Progenitor cell of endocrine pancreas (in vitro differentiated cells): ENCODE results near the gene PMS2. TPM values are rescaled to one million over a fixed set of nuclear protein-coding genes. Genes with fewer than 3 reads are reported as not detected.
"Not testable (repeated sequence)": the region's sequence is repeated elsewhere in the genome, so short reads cannot be mapped to it uniquely, and the experiment has no call there.

ENCODE experiments used
- DNase-seq: peaks from one replicate; pipeline ENCODE4 v3.0.0; 2021; ENCODE audit warnings: low spot score; ENCODE audit not compliant: unreplicated experiment
- H3K27ac Mint-ChIP-seq: 2 replicates; pipeline ENCODE4 v1.8.0; 2021; ENCODE audit warnings: mild to moderate bottlenecking, moderate library complexity, mixed read lengths
- H3K27me3 Mint-ChIP-seq: 2 replicates; pipeline ENCODE4 v1.8.0; 2021; ENCODE audit warnings: mixed read lengths
- H3K36me3 Mint-ChIP-seq: 2 replicates; pipeline ENCODE4 v1.8.0; 2022; ENCODE audit warnings: mixed read lengths; ENCODE audit not compliant: insufficient read depth
- H3K4me1 Mint-ChIP-seq: 2 replicates; pipeline ENCODE4 v1.8.0; 2021; ENCODE audit warnings: low read depth, mixed read lengths
- H3K4me3 Mint-ChIP-seq: 2 replicates; pipeline ENCODE4 v1.8.0; 2021; ENCODE audit warnings: low read depth, mild to moderate bottlenecking, moderate library complexity, mixed read lengths
- H3K9me3 Mint-ChIP-seq: 2 replicates; pipeline ENCODE4 v1.8.0; 2021; ENCODE audit warnings: low read depth, mixed read lengths
- total RNA-seq: library from RNA; stranded (reverse); gene quantifications from 2 replicates; pipeline ENCODE4 v1.2.1, GENCODE V29; 2021

Gene PMS2
- total RNA-seq, 1 donor from 2014 or later, result 19.7 TPM

GRCh38 chr7:5973580-5973979, 35.3 kb downstream of the PMS2 start:
- not testable (repeated sequence) for H3K36me3 Mint-ChIP-seq, DNase-seq, H3K4me3 Mint-ChIP-seq, H3K27me3 Mint-ChIP-seq, H3K9me3 Mint-ChIP-seq, H3K4me1 Mint-ChIP-seq, H3K27ac Mint-ChIP-seq

- H3K4me1 Mint-ChIP-seq, H3K36me3 Mint-ChIP-seq, H3K9me3 Mint-ChIP-seq, H3K27ac Mint-ChIP-seq, H3K4me3 Mint-ChIP-seq, H3K27me3 Mint-ChIP-seq: not testable (repeated sequence)
- peak; percentile 21 for DNase-seq
Measured at GRCh38 chr7:5970347-5970911, 38.4 kb downstream of the PMS2 start, which contains the start of gene RSPH10B. Gene RSPH10B (minus strand): TSS chr7:5970689. CDS start chr7:5967116, 3,573 bp downstream.

- H3K4me1 Mint-ChIP-seq, H3K36me3 Mint-ChIP-seq: not testable (repeated sequence)
Measured at GRCh38 chr7:5963810-5964209, 45.0 kb downstream of the PMS2 start.

GRCh38 chr7:5963205-5963604, 45.6 kb downstream of the PMS2 start:
- not testable (repeated sequence) for H3K9me3 Mint-ChIP-seq, H3K4me3 Mint-ChIP-seq, H3K4me1 Mint-ChIP-seq, DNase-seq, H3K27ac Mint-ChIP-seq, H3K27me3 Mint-ChIP-seq, H3K36me3 Mint-ChIP-seq

More at GRCh38 chr7:5963810-5964209, 45.0 kb downstream of the PMS2 start:
- not testable (repeated sequence) for H3K4me3 Mint-ChIP-seq, H3K27me3 Mint-ChIP-seq, DNase-seq, H3K27ac Mint-ChIP-seq, H3K9me3 Mint-ChIP-seq

GRCh38 chr7:5934945-5935450, 73.9 kb downstream of the PMS2 start:
- not testable (repeated sequence) for H3K4me1 Mint-ChIP-seq, H3K4me3 Mint-ChIP-seq, H3K9me3 Mint-ChIP-seq, DNase-seq, H3K27me3 Mint-ChIP-seq, H3K27ac Mint-ChIP-seq, H3K36me3 Mint-ChIP-seq

GRCh38 chr7:5931905-5932644, 76.8 kb downstream of the PMS2 start:
- not testable (repeated sequence) for H3K36me3 Mint-ChIP-seq, H3K27ac Mint-ChIP-seq, H3K27me3 Mint-ChIP-seq, H3K4me1 Mint-ChIP-seq, DNase-seq, H3K9me3 Mint-ChIP-seq, H3K4me3 Mint-ChIP-seq

- H3K27me3 Mint-ChIP-seq, H3K4me1 Mint-ChIP-seq, H3K9me3 Mint-ChIP-seq, H3K4me3 Mint-ChIP-seq, H3K36me3 Mint-ChIP-seq, H3K27ac Mint-ChIP-seq, DNase-seq: not testable (repeated sequence)
Measured at GRCh38 chr7:5931250-5931649, 77.6 kb downstream of the PMS2 start.

- not testable (repeated sequence) for H3K36me3 Mint-ChIP-seq, H3K4me3 Mint-ChIP-seq, DNase-seq
Measured at GRCh38 chr7:5930290-5930689, 78.6 kb downstream of the PMS2 start.

GRCh38 chr7:5926263-5926870, 82.5 kb downstream of the PMS2 start:
- not testable (repeated sequence) for H3K36me3 Mint-ChIP-seq, H3K27me3 Mint-ChIP-seq, H3K4me3 Mint-ChIP-seq, H3K4me1 Mint-ChIP-seq, H3K9me3 Mint-ChIP-seq, H3K27ac Mint-ChIP-seq, DNase-seq

More at GRCh38 chr7:5930290-5930689, 78.6 kb downstream of the PMS2 start:
- not testable (repeated sequence) for H3K27ac Mint-ChIP-seq, H3K27me3 Mint-ChIP-seq, H3K9me3 Mint-ChIP-seq, H3K4me1 Mint-ChIP-seq

GRCh38 chr7:5924630-5925029, 84.2 kb downstream of the PMS2 start:
- not testable (repeated sequence) for DNase-seq, H3K4me3 Mint-ChIP-seq, H3K27me3 Mint-ChIP-seq, H3K36me3 Mint-ChIP-seq, H3K4me1 Mint-ChIP-seq, H3K27ac Mint-ChIP-seq, H3K9me3 Mint-ChIP-seq

GRCh38 chr7:5924180-5924579, 84.7 kb downstream of the PMS2 start:
- not testable (repeated sequence) for H3K9me3 Mint-ChIP-seq, H3K4me3 Mint-ChIP-seq, DNase-seq, H3K4me1 Mint-ChIP-seq, H3K27ac Mint-ChIP-seq, H3K27me3 Mint-ChIP-seq, H3K36me3 Mint-ChIP-seq
